Measurements from ENCODE around the gene SORCS2.

DNA sequence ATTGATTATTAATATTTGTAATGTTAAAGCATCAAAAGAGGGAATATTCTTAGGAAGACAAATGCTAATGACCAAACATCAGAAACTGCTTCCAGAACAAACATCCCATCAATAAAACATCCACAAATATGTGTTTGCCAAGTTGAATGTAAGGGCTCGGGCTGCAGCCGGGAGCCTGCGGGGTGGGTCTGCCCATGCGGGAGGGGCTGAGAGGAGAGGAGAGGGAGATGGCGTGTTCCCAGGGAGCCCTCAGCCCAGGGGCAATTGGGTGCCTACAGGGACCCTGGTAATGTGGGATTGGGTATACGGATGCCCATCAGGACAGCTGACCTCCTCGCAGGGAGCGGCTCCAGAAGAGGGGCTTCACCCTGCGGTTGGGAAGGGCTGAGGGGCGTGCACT lies 280.7 kb downstream of the SORCS2 start:
- TF ChIP-seq EZH2phosphoT487 (IDR thresholded peaks at IDR 0.05; ENCODE audit: insufficient read depth, low read depth), result no peak
- no peak for TF ChIP-seq EZH2 (IDR thresholded peaks at IDR 0.05; ENCODE audit: insufficient read depth, poor library complexity, severe bottlenecking)

Data from GM23248 (cell line).